Kidney (tissue), 14 donors: ENCODE data around the gene POPDC3. TPM values are rescaled to one million over a fixed set of nuclear protein-coding genes. Genes with fewer than 3 reads are reported as not detected.

Source experiments
- DNase-seq, 5 donors: peaks; one replicate each; pipeline ENCODE4 v3.0.0-alpha.2; 2013 to 2020
- FAIRE-seq: peaks from 2 replicates; lab custom pipeline; 2012; peaks lifted over from hg19 to GRCh38; lab: Jason Lieb, UNC
- H3K27ac ChIP-seq, 2 donors: one replicate each; pipeline ENCODE4 v1.7.0; 2013; ENCODE audit warnings: low read depth in 2 of 2, low read length in 2 of 2, inconsistent platforms in 1 of 2
- H3K27me3 ChIP-seq: one replicate; pipeline ENCODE4 v1.7.1; 2013; ENCODE audit warnings: low read length, inconsistent platforms; ENCODE audit not compliant: control insufficient read depth, insufficient read depth
- H3K36me3 ChIP-seq, 3 donors: one replicate each; pipeline versions ENCODE4 v1.7.0 to v1.7.1; 2013; ENCODE audit warnings: low read length in 3 of 3, control low read depth in 1 of 3, inconsistent platforms in 1 of 3; ENCODE audit not compliant: insufficient read depth in 3 of 3, control insufficient read depth in 2 of 3
- H3K4me1 ChIP-seq, 3 donors: one replicate each; pipeline versions ENCODE4 v1.7.0 to v1.7.1; 2013; ENCODE audit warnings: low read length in 3 of 3, inconsistent platforms in 1 of 3, low read depth in 1 of 3; ENCODE audit not compliant: control insufficient read depth in 2 of 3, insufficient read depth in 2 of 3
- H3K4me3 ChIP-seq, 3 donors: one replicate each; pipeline versions ENCODE4 v1.7.0 to v1.8.1; 2013; ENCODE audit warnings: low read length in 3 of 3, control low read depth in 1 of 3, inconsistent platforms in 1 of 3
- H3K9ac ChIP-seq, 3 donors: one replicate each; pipeline versions ENCODE4 v1.7.0 to v1.7.1; 2013; ENCODE audit warnings: low read length in 3 of 3, control low read depth in 1 of 3, inconsistent platforms in 1 of 3
- H3K9me3 ChIP-seq, 3 donors: one replicate each; pipeline versions ENCODE4 v1.7.0 to v1.7.1; 2013; ENCODE audit warnings: low read length in 3 of 3, control low read depth in 1 of 3, inconsistent platforms in 1 of 3; ENCODE audit not compliant: control insufficient read depth in 2 of 3, insufficient read depth in 1 of 3
- intact Hi-C: fragments of 100-400 bp; cut with DNase I; formaldehyde crosslinking; loops from one replicate; pipeline ENCODE4 v1.11.1; 2022
- polyA plus RNA-seq: library from polyadenylated mRNA; stranded (reverse); fragments of 350-450 nt; fragmentation: Illumina TruSeq; extraction: RNeasy Lipid Tissue Mini Kit (QIAGEN cat#74804); gene quantifications from one replicate; pipeline ENCODE4 v1.2.3, GENCODE V29; 2014; ENCODE audit warnings: low read depth, low replicate concordance; ENCODE audit not compliant: insufficient read depth
- total RNA-seq: library from RNA; stranded (reverse); fragmentation: NEBNext Ultra II Directional; extraction: Animal tissue kit (Norgen Biotek cat#: 25700); gene quantifications from one replicate; pipeline ENCODE4 v1.2.1, GENCODE V29; 2021
- TF ChIP-seq, protein P1 (sequence below): IDR thresholded peaks from 3 replicates; pipeline ENCODE4 v1.5.1; 2012; ENCODE audit warnings: mild to moderate bottlenecking, moderate library complexity, borderline replicate concordance; ENCODE audit not compliant: insufficient read depth; ENCODE audit errors: extremely low read depth
- donor health status: control.
- donor health status: control.
- donor health status: control.
- donor health status: control.
- donor health status: control.
- donor health status: DM: yes; HTN: yes; CAD: no.
- donor health status: Normal renal cell carcinoma (clear cell type).

POPDC3 gene
- total and polyA plus RNA-seq, 2 donors from 2014 or later: not detected

DNA sequence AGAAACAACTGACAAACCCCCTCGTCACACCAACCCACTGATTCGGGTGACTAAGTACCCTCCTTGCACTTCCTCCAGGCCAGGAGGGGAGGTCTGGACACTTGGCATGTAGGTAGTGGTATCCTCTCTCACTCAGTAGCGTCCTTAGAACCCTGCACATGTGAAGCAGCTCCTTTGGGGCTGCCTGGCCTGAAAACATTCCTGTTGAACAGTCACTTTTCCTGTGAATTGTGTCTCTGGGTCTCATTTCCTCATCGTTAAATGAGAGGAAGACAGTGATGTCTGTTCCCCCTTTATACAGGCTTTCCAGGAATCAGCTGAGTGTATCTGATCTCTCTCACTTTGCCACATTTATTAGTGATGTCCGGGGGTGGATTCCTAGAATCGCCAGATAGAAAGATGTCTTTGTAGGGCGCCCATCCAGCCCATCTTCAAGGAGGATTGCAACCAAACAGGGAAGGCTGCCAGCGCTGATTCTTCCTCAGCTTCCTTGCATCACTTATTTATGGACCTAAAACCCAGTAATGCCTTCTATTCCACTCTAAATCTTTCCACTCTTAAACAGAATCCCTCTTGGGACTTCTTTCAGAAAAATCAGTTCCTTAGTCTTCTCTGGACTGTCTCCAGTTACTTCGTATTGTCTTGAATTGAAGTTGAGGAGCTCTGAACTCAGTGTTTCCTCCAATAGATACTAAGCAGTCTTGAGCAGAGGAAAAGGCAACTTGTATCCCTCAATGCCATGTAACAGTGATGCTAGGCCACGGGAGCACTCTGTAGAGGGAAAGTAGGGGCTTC, 9.4 kb upstream of the POPDC3 start:
- no peak overlapping the region for H3K27ac ChIP-seq
- H3K36me3 ChIP-seq: no peaks in the 10 kb centered on the region
- FAIRE-seq: no peak
- H3K9me3 ChIP-seq: no peaks in the 10 kb centered on the region
- TF ChIP-seq, protein P1, sequence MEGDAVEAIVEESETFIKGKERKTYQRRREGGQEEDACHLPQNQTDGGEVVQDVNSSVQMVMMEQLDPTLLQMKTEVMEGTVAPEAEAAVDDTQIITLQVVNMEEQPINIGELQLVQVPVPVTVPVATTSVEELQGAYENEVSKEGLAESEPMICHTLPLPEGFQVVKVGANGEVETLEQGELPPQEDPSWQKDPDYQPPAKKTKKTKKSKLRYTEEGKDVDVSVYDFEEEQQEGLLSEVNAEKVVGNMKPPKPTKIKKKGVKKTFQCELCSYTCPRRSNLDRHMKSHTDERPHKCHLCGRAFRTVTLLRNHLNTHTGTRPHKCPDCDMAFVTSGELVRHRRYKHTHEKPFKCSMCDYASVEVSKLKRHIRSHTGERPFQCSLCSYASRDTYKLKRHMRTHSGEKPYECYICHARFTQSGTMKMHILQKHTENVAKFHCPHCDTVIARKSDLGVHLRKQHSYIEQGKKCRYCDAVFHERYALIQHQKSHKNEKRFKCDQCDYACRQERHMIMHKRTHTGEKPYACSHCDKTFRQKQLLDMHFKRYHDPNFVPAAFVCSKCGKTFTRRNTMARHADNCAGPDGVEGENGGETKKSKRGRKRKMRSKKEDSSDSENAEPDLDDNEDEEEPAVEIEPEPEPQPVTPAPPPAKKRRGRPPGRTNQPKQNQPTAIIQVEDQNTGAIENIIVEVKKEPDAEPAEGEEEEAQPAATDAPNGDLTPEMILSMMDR: no peak
- no peaks in the 10 kb centered on the region for H3K27me3 ChIP-seq
- no peak overlapping the region for H3K4me3 ChIP-seq
- no peak for DNase-seq
- H3K9ac ChIP-seq: no peak overlapping the region
- no peaks in the 10 kb centered on the region for H3K4me1 ChIP-seq
- intact Hi-C loops: no loop called here

DNA sequence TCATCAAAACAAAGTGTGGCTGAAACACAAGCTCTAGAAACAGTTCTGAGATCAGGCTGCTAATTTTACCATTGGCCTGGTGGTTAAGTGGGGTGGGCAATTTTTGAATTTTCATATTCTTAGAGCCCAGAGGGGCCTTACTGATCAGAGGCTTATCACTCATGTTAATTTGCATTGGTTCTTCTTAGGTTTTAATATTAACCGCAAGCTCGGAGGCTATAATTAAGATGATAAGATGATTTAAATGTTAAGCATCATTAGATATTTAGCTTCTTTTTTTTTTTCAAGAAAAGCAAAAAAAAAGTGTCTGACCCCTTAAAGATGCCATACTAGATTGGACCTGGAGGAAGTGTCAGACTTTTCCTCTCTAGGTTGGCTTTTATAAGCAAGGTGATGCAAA, 8.4 kb upstream of the POPDC3 start:
- no peaks in the 10 kb centered on the region for H3K27me3 ChIP-seq
- H3K9ac ChIP-seq: no peak overlapping the region
- DNase-seq (no peak), FAIRE-seq (no peak)
- no peak overlapping the region for H3K4me3 ChIP-seq
- no peaks in the 10 kb centered on the region for H3K9me3 ChIP-seq
- no peak overlapping the region for H3K27ac ChIP-seq
- TF ChIP-seq, protein P1: no peak
- no peaks in the 10 kb centered on the region for H3K36me3 ChIP-seq
- intact Hi-C loops: no loop called here
- no peaks in the 10 kb centered on the region for H3K4me1 ChIP-seq

DNA sequence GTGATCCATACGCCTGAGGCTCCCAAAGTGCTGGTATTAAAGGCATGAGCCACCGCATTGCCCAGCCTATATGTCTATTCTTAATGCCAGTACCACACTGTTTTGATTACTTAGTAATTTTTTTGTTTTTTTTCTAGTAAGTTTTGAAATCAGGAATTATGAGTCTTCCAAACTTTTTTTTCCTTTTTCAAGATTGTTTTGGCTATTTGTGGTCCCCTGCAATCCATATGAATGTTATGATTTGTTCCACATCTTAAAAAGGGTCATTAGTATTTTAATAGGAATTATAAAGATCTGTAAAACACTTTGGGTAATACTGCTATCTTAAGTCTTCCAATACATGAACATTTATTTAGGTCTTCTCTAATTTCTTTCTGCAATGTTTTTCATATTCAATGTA, 6.8 kb upstream of the POPDC3 start:
- Histone ChIP-seq H3K9ac (no peak overlapping the region), H3K4me1 (no peaks in the 10 kb centered on the region), H3K9me3 (no peaks in the 10 kb centered on the region), H3K36me3 (no peaks in the 10 kb centered on the region), H3K27ac (no peak overlapping the region), H3K27me3 (peaks cover under 1% of the 10 kb centered on the region), H3K4me3 (no peak overlapping the region)
- DNase-seq: no peak
- intact Hi-C loops: no loop called here
- FAIRE-seq: no peak
- TF ChIP-seq, protein P1: no peak
